ENCODE measurements around the gene MEF2C.

DNA sequence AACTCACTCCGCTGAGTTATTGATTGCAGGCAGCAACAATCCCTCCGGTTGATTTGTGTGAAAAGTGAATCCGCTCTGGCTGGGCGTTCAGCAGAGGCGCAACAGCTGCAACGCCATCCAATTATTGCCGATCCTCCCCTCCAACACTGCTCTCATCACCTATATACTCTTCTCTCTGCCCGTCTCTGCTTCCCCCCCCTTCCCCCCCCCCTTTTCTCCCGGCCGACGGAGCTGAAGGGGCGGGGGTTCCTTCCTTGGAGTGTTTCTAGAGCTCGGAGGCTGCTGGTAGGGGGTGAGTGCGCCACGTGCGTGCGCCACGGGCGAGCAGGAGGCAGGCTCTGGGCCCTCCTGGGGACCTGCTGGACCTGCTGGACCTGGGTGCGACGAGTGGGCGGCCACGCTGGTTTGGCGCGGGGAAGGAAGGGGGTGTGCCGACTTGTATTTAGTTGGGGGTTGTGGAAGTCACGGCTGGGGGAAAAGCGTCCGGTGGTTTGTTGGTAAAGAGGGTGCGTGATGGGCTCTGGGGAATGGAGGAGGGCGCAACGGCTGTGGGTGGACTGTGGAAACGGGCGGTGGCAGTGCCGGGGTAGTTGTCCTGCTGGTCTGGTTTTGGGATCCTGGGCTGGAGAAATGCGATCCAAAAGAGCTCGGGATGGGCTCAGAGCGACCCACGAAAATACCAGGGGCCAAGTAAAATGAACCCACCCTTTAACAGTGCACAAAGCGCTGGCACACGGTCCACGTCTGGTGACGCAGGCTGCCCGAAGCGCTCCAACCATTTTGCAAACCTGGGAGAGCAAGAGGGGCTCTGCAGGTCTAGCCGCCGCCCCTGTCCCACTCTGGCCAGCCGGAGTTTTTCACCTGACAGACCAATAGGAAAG, 6.4 kb upstream of the MEF2C start:
- no peak for TF ChIP-seq EZH2 (IDR thresholded peaks at IDR 0.05; ENCODE audit: insufficient read depth, poor library complexity, severe bottlenecking)
- no peak for TF ChIP-seq EZH2phosphoT487 (IDR thresholded peaks at IDR 0.05; ENCODE audit: insufficient read depth, low read depth)

Data from GM23248 (cell line).